Dedifferentiated amniotic fluid mesenchymal stem cell (primary cell): ENCODE data around the gene ADGRE3.
"Not testable (repeated sequence)": the region's sequence is repeated elsewhere in the genome, so short reads cannot be mapped to it uniquely, and the experiment has no call there.

Experiments
- DNase-seq: peaks from one replicate; pipeline ENCODE4 v3.0.0-alpha.2; 2016; ENCODE audit errors: extremely low spot score

Gene ADGRE3

GRCh38 chr19:14603990-14604387 lies 70.7 kb downstream of the ADGRE3 start:
- DNase-seq, result no peak

DNA sequence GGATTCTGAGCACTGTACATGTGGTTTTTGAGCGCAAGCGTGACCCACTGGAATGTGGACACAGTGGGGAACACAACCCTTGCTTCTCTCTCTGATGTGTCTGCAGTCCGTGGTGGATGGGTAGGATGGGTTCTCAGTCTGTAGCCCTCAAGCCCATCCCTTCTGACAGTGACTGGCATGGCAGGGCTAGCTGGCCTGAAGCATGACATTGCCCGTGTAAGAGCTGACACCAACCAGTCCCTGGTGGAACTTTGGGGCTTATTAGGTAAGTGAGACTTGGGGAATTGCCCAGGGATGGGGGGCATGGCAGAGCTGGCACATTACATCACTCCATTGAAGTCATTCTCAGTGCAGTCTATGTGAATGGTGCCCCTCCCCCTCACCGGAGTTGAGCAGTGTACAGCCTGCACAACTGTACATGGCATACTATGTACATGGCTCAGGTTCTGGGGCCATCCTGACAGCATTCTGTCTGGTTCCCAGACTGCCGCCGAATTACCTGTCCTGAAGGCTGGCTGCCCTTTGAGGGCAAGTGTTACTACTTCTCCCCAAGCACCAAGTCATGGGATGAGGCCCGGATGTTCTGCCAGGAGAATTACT lies 75.0 kb downstream of the ADGRE3 start:
- DNase-seq, result no peak

GRCh38 chr19:14595558-14595957 lies 79.1 kb downstream of the ADGRE3 start:
- no peak for DNase-seq

GRCh38 chr19:14589433-14589832 lies 85.2 kb downstream of the ADGRE3 start:
- DNase-seq, result not testable (repeated sequence)

DNA sequence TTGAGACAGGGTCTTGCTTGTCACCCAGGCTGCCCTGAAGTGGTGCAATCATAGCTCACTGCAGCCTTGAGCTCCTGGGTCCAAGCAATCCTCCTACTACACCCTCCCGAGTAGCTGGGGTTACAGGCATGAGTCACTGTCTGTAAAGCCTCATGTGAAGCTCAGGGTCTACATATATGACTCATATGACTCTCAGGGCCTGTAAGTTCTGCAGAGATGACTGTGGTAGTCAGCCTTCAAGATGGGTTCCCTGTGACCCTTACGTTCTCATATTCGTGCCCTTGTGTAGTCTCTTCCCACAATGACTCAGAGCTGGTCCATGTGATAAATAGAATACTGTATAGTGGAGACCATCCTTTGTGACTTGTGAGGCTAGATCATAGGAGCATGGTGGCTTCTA lies 89.5 kb downstream of the ADGRE3 start:
- not testable (repeated sequence) for DNase-seq

- not testable (repeated sequence) for DNase-seq
Measured at GRCh38 chr19:14584372-14584771, 90.3 kb downstream of the ADGRE3 start.

- no peak for DNase-seq
Measured at GRCh38 chr19:14582894-14583340, 91.7 kb downstream of the ADGRE3 start, which contains the start of gene CLEC17A. Gene CLEC17A (plus strand): TSS chr19:14583084. CDS start chr19:14583161, 77 bp downstream.

GRCh38 chr19:14580623-14581237 lies 93.9 kb downstream of the ADGRE3 start:
- DNase-seq, result no peak

DNA sequence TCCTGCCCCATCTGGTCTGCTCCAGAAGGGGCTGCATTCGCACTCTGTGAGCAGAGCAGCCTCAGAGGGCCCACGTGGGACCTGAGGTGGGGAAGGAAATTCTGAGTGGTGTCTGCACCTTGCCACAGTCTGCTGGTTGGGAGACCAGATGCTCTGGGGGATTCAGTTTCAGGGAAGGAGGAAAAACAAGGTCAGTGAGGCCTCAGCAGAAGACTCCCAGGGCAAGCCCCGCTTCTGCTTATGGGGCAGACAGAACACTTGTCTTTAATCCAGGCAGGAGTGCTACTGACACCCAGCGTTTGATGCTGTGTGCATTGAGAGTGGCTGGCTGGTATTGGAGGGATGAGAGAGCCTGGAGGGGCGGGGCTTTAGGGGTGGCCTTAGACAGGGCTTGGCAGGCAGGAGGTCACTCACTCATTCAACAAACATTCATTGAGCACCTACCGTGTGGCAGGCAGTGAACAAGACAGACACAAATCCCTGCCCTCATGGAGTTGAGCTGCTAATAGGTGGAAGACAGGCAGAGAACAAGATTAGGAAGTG lies 96.7 kb downstream of the ADGRE3 start:
- DNase-seq, result no peak

- DNase-seq, result no peak
Measured at GRCh38 chr19:14577264-14577663, 97.4 kb downstream of the ADGRE3 start.

GRCh38 chr19:14576363-14576762 lies 98.3 kb downstream of the ADGRE3 start:
- no peak for DNase-seq

GRCh38 chr19:14575428-14575980 lies 99.1 kb downstream of the ADGRE3 start:
- no peak for DNase-seq

DNA sequence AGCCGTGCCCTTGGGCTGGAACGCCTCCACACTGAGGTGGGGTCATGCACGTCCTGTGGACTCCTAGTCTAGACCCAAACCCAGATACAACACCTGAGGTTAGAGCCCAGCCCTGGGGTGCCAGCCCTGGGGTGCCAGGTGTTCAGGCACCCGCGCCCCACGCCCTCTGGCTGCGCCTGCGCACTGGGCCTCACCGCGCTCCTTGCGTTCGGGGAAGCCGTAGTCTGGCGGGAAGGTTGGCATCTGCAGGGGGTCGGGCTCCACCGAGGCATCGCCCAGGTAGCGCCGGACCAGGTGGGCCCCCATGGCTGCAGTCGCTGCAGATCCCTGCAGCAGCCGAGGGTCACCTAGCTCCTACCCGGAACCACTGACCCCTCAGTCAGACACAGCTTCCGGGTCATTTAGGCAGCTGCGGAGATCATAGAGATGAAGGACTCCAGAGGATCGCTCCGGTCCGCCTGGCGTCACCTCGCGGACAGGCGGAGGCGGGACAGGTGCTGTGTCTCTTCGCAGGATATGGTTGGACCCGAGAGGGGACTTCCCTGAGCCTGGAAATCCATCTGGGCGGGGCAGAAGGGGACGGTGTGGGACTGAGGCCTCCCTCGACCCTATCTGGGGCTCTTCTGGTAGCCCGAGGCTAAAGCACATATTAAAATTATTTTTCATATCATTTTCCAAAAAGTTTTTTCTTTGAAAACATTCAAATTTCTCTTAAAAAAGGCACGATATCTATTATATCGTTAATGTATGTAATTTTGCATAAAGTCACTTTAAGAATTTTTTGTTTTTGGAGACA lies 102.8 kb downstream of the ADGRE3 start, which contains the start of gene NDUFB7:
NDUFB7 (minus strand) TSS at position 372 of the 796 bp plus-strand sequence; CDS start at position 306, 66 bp downstream.
- peak; percentile 86 for DNase-seq

DNA sequence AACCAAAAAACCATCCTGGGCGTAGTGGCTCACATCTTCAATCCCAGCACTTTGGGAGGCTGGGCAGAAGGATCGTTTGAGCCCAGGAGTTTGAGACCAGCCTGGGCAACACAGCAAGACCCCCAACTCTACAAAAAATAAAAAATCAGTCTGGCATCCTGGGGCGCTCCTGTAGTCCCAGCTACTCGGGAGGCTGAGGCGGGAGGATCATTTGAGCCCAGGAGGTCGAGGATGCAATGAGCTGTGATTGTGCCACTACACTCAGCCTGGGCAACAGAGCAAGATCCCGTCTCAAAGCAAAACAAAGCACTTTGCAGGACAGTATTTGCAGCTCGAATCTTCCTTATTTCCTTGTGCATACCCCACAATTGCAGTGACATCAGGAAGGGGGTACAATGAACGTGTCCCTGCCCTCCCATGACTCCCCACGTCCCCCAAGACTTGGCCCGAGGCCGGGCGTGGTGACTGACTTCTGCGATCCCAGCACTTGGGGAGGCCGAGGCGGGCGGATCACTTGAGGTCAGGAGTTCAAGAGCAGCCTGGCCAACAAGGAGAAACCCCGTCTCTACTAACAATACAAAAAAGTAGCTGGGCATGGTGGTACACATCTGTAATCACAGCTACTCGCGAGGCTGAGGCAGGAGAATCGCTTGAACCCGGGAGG lies 103.6 kb downstream of the ADGRE3 start:
- no peak for DNase-seq
